SH-SY5Y (cell line): Measurements from ENCODE around the gene FAN1.

Experiments used
- GATA2 ChIP-seq: IDR thresholded peaks from 2 replicates; pipeline ENCODE4 v1.6.1; 2011; ENCODE audit warnings: mild to moderate bottlenecking, low read depth, low read length
- GATA3 ChIP-seq: IDR thresholded peaks from 2 replicates; pipeline ENCODE4 v1.6.1; 2011; ENCODE audit warnings: low read depth, mild to moderate bottlenecking, low read length, moderate library complexity

GRCh38 chr15:30922480-30923311, 19.0 kb downstream of the FAN1 start:
- no peak for TF ChIP-seq GATA2
- TF ChIP-seq GATA3: no peak
